HepG2 (cell line): ENCODE measurements around the gene ZSCAN20. TPM values are rescaled to one million over a fixed set of nuclear protein-coding genes. Genes with fewer than 3 reads are reported as not detected.

Source experiments
- JUN ChIP-seq: sonication (generic); formaldehyde crosslinking; IDR thresholded peaks from 2 replicates; pipeline ENCODE4 v1.4.0; 2020; ENCODE audit warnings: mild to moderate bottlenecking, missing genetic modification reagents
- NONO ChIP-seq, 2 experiments: fragments of 450-650 bp in 1 of 2; sonication (generic) in 1 of 2; formaldehyde crosslinking in 1 of 2; IDR thresholded peaks in 1 of 2; conservative IDR thresholded peaks in 1 of 2; 2 replicates each; pipeline versions ENCODE4 v1.6.1 to v1.8.0; 2017 to 2022; ENCODE audit warnings: mild to moderate bottlenecking in 1 of 2, missing genetic modification reagents in 1 of 2, moderate library complexity in 1 of 2
- polyA plus RNA-seq, 8 experiments: library from polyadenylated mRNA; depleted of rRNA in 3 of 8; stranded (reverse) in 7 of 8; unstranded in 1 of 8; fragments of >200 nt; fragmentation: Illumina TruSeq in 4 of 8; extraction: Trizol in 4 of 8; gene quantifications; 2 replicates each; pipeline versions ENCODE4 v1.2.1 to v1.2.3, GENCODE V29; 2011 to 2016; ENCODE audit warnings: low read depth in 4 of 8, missing spikeins in 1 of 8, mixed read lengths in 1 of 8; ENCODE audit not compliant: insufficient read depth in 1 of 8
- total RNA-seq, 5 experiments: library from RNA; depleted of rRNA; stranded (reverse); fragments of >200 nt; fragmentation: Illumina TruSeq; extraction: Trizol; gene quantifications; 2 replicates each; pipeline ENCODE4 v1.2.3, GENCODE V29; 2016; ENCODE audit warnings: low read depth in 1 of 5
- TF ChIP-seq, protein P1 (sequence below), 2 experiments: fragments of 450-650 bp in 1 of 2; sonication (generic) in 1 of 2; formaldehyde crosslinking in 1 of 2; IDR thresholded peaks; 2 replicates each; pipeline versions ENCODE4 v1.6.1 to v1.8.0; 2016 to 2022; ENCODE audit warnings: antibody characterized with exemption in 1 of 2, mild to moderate bottlenecking in 1 of 2, missing genetic modification reagents in 1 of 2

ZSCAN20 gene
- total and polyA plus RNA-seq, 2 of the 13 experiments (the other 11 are each of a cell fraction or from before 2014, with no cell fraction given) = 1.1 to 2.8 TPM

DNA sequence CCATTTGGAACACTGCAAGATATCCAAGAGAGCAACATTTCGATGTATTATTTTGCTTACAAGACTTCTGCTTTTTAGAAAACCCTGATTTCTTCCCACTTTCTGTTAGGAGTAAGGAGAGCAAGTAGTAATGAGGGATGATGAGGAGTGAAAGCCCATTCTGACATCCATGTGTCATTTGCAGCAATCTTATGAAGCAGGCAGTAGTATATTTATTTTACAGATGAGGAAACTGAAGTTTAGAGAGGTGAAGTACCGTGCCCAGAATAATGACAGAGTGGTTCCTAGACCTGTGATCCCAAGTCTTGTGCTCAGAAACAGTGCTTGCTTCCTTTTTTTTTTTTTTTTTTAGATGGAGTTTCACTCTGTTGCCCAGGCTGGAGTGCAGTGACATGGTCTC, 7.1 kb upstream of the ZSCAN20 start (continued):
- TF ChIP-seq, protein P1, sequence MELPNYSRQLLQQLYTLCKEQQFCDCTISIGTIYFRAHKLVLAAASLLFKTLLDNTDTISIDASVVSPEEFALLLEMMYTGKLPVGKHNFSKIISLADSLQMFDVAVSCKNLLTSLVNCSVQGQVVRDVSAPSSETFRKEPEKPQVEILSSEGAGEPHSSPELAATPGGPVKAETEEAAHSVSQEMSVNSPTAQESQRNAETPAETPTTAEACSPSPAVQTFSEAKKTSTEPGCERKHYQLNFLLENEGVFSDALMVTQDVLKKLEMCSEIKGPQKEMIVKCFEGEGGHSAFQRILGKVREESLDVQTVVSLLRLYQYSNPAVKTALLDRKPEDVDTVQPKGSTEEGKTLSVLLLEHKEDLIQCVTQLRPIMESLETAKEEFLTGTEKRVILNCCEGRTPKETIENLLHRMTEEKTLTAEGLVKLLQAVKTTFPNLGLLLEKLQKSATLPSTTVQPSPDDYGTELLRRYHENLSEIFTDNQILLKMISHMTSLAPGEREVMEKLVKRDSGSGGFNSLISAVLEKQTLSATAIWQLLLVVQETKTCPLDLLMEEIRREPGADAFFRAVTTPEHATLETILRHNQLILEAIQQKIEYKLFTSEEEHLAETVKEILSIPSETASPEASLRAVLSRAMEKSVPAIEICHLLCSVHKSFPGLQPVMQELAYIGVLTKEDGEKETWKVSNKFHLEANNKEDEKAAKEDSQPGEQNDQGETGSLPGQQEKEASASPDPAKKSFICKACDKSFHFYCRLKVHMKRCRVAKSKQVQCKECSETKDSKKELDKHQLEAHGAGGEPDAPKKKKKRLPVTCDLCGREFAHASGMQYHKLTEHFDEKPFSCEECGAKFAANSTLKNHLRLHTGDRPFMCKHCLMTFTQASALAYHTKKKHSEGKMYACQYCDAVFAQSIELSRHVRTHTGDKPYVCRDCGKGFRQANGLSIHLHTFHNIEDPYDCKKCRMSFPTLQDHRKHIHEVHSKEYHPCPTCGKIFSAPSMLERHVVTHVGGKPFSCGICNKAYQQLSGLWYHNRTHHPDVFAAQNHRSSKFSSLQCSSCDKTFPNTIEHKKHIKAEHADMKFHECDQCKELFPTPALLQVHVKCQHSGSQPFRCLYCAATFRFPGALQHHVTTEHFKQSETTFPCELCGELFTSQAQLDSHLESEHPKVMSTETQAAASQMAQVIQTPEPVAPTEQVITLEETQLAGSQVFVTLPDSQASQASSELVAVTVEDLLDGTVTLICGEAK (IDR thresholded peaks at IDR 0.05) = no peak
- TF ChIP-seq, protein P1 (CRISPR knock-in tag; IDR thresholded peaks at IDR 0.05) = no peak
- TF ChIP-seq NONO (IDR thresholded peaks at IDR 0.05) = no peak
- TF ChIP-seq NONO (CRISPR knock-in tag; conservative IDR thresholded peaks at IDR 0.05) = no peak
- TF ChIP-seq JUN (CRISPR knock-in tag) = no peak
